Measurements from ENCODE around the gene SLC16A7.

DNA sequence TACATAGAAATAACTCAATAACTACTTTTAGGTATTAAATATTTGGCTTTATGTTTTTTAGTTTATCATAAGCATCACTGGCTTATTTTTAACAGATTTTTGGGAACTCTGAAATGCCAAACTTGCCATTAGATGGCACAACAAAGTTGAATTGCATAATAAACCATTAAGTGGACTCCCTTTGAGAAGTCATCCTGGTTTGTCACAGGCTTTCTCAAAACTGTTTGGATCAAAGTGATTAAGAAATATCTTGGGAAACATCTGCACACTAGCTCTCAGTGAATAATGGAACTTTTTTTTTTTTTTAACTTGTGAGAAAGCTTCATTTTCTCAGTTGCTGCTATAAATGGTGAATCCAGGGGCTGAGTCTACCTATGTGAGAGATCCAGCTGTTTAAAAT, 4.3 kb downstream of the SLC16A7 start:
- TF ChIP-seq, protein P1, sequence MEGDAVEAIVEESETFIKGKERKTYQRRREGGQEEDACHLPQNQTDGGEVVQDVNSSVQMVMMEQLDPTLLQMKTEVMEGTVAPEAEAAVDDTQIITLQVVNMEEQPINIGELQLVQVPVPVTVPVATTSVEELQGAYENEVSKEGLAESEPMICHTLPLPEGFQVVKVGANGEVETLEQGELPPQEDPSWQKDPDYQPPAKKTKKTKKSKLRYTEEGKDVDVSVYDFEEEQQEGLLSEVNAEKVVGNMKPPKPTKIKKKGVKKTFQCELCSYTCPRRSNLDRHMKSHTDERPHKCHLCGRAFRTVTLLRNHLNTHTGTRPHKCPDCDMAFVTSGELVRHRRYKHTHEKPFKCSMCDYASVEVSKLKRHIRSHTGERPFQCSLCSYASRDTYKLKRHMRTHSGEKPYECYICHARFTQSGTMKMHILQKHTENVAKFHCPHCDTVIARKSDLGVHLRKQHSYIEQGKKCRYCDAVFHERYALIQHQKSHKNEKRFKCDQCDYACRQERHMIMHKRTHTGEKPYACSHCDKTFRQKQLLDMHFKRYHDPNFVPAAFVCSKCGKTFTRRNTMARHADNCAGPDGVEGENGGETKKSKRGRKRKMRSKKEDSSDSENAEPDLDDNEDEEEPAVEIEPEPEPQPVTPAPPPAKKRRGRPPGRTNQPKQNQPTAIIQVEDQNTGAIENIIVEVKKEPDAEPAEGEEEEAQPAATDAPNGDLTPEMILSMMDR (IDR thresholded peaks at IDR 0.05; ENCODE audit: borderline replicate concordance, extremely low read depth, low read length, poor library complexity, severe bottlenecking): no peak
- no peak for TF ChIP-seq EZH2 (IDR thresholded peaks at IDR 0.05; ENCODE audit: borderline replicate concordance, low read depth, low read length, severe bottlenecking)

Data from DND-41 (cell line).